Heart right ventricle (tissue), 16 donors: Measurements from ENCODE around the gene ZFPM1. TPM values are rescaled to one million over a fixed set of nuclear protein-coding genes. Genes with fewer than 3 reads are reported as not detected.
A peak's percentile ranks its signal among the peaks of the same experiment; 100 is the strongest.

Experiments used
- ATAC-seq, 8 donors: fragments of 200-7000 bp; cut with Tn5 transposase; one replicate each; pipeline ENCODE4 v1.9.1; 2020; ENCODE audit warnings: mild to moderate bottlenecking in 8 of 8, moderate library complexity in 8 of 8, moderate number of reproducible peaks in 1 of 8
- DNase-seq, 2 donors: peaks; one replicate each; pipeline ENCODE4 v3.0.0-alpha.2; 2020
- H3K27ac ChIP-seq, 10 donors: fragments of 200-600 bp; sonication (generic) in 2 of 10; one replicate each; pipeline versions ENCODE4 v1.5.0 to v1.8.0; 2020 to 2022; ENCODE audit warnings: mild to moderate bottlenecking in 3 of 10
- H3K27me3 ChIP-seq, 7 donors: fragments of 200-600 bp; one replicate each; pipeline ENCODE4 v1.8.0; 2021 to 2022; ENCODE audit warnings: mild to moderate bottlenecking in 2 of 7
- H3K36me3 ChIP-seq, 9 donors: fragments of 200-600 bp; sonication (generic) in 1 of 9; one replicate each; pipeline versions ENCODE4 v1.5.0 to v1.8.0; 2020 to 2022; ENCODE audit warnings: mild to moderate bottlenecking in 2 of 9
- H3K4me1 ChIP-seq, 9 donors: fragments of 200-600 bp; sonication (generic) in 1 of 9; one replicate each; pipeline versions ENCODE4 v1.5.0 to v1.8.0; 2020 to 2022; ENCODE audit warnings: mild to moderate bottlenecking in 4 of 9
- H3K4me3 ChIP-seq, 10 donors: fragments of 200-600 bp; sonication (generic) in 2 of 10; one replicate each; pipeline versions ENCODE4 v1.5.0 to v1.8.0; 2020 to 2022; ENCODE audit warnings: mild to moderate bottlenecking in 7 of 10, moderate library complexity in 2 of 10
- H3K9me3 ChIP-seq, 11 donors: fragments of 200-600 bp in 10 of 11; sonication (generic) in 2 of 11; one replicate each; pipeline versions ENCODE4 v1.5.0 to v1.8.0; 2013 to 2022; ENCODE audit warnings: mild to moderate bottlenecking in 2 of 11, control low read depth in 1 of 11, moderate library complexity in 1 of 11
- WGBS, 2 donors: extraction: QIAGEN DNeasy Blood & Tissue Kit; methylation state at CpG; one replicate each; pipeline ENCODE4 v1.1.7; 2013; ENCODE audit warnings: inconsistent platforms in 1 of 2; 5-methylcytosine and 5-hydroxymethylcytosine counted together
- intact Hi-C, 10 donors: fragments of 100-400 bp; cut with DNase I; formaldehyde crosslinking; loops; one replicate each; pipeline versions ENCODE4 v1.11.1 to v1.14.2; 2022
- polyA plus RNA-seq, 2 donors: library from polyadenylated mRNA; stranded (reverse); fragments of 200-250 nt; gene quantifications; one replicate each; pipeline ENCODE4 v1.2.3, GENCODE V29; 2013
- total RNA-seq, 10 donors: library from RNA; stranded (reverse); fragmentation: NEBNext Ultra II Directional in 3 of 10; extraction: Animal tissue kit (Norgen Biotek cat#: 25700) in 3 of 10; gene quantifications; one replicate each; pipeline versions ENCODE4 v1.2.1 to v1.2.4, GENCODE V29; 2021 to 2023
- TF ChIP-seq, protein P1 (sequence below), 9 donors: fragments of 200-600 bp; sonication (generic) in 2 of 9; IDR thresholded peaks; one replicate each; pipeline versions ENCODE4 v1.5.0 to v1.8.0; 2021 to 2022; ENCODE audit warnings: antibody characterized with exemption in 9 of 9, mild to moderate bottlenecking in 5 of 9, moderate library complexity in 1 of 9
- donor health status: Arrhythmogenic right ventricular cardiomyopathy.
- donor health status: ischemic (EF 13 %, LVEDD 7.1; RV severe dilation, severe dysfunction).
- donor health status: healthy with polysubstance abuse.
- donor health status: DM: no; HTN: yes; CAD: no.
- donor health status: DM: no; HTN: no; CAD: no.
- donor health status: ischemic (EF 25% LVEDD 6.9; RV normal size, moderate dysfunction).
- donor health status: ischemic (EF 25% LVEDD 5.7; RV mildly dilated, moderate dysfunction).
- donor health status: healthy.
- donor health status: DM: yes; HTN: yes; CAD: no.
- donor health status: Ischemic cardiomyopathy.
- donor health status: ischemic (EF 35%, LVEDD 5.7; RV mildly dilated, moderate dysfunction).
- donor health status: nonischemic (EF 11% LVEDD 7.7; RV severe dilation, severe dysfunction).
- donor health status: DM: yes; HTN: yes; CAD: no.
- donor health status: PGD.
- donor health status: ischemic (EF 29% LVEDD 5.4; RV normal size, mild dysfunction).
- donor health status: nonischemic (EF 23%, LVEDD 6.1; RV moderate dilation, normal function).

The ZFPM1 gene
- total and polyA plus RNA-seq, 12 donors: 2.0 to 10.4 (median 4.4) TPM

- DNase-seq (peak; percentile 68 to 84), ATAC-seq (peak in 6 of 8 donors; percentile 41 to 80 (median 50))
- H3K36me3 ChIP-seq: no peaks in the 10 kb centered on the region
- peaks cover 0 to 11% (median 9%) of the 10 kb centered on the region in 7 donors for H3K27me3 ChIP-seq
- H3K9me3 ChIP-seq: no peaks in the 10 kb centered on the region
- TF ChIP-seq, protein P1, sequence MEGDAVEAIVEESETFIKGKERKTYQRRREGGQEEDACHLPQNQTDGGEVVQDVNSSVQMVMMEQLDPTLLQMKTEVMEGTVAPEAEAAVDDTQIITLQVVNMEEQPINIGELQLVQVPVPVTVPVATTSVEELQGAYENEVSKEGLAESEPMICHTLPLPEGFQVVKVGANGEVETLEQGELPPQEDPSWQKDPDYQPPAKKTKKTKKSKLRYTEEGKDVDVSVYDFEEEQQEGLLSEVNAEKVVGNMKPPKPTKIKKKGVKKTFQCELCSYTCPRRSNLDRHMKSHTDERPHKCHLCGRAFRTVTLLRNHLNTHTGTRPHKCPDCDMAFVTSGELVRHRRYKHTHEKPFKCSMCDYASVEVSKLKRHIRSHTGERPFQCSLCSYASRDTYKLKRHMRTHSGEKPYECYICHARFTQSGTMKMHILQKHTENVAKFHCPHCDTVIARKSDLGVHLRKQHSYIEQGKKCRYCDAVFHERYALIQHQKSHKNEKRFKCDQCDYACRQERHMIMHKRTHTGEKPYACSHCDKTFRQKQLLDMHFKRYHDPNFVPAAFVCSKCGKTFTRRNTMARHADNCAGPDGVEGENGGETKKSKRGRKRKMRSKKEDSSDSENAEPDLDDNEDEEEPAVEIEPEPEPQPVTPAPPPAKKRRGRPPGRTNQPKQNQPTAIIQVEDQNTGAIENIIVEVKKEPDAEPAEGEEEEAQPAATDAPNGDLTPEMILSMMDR (IDR thresholded peaks at IDR 0.05): no peak
- H3K27ac ChIP-seq: peak overlapping the region; percentile 74 to 94 (median 88)
- WGBS, 2 donors: 0 to 3% methylated on average over 56 to 112 of the region's 114 CpGs
- intact Hi-C loops: loop anchor here in 1 of 10 donors (5.0 kb wide), 1 partner anchor 33 kb away; no protein-coding TSS in a partner anchor
- peaks cover 5 to 24% (median 10%) of the 10 kb centered on the region in 9 donors for H3K4me1 ChIP-seq
- peak overlapping the region in 9 of 10 donors; percentile 54 to 74 (median 66) for H3K4me3 ChIP-seq
Observed at GRCh38 chr16:88533932-88534637, 81.0 kb downstream of the ZFPM1 start.

DNA sequence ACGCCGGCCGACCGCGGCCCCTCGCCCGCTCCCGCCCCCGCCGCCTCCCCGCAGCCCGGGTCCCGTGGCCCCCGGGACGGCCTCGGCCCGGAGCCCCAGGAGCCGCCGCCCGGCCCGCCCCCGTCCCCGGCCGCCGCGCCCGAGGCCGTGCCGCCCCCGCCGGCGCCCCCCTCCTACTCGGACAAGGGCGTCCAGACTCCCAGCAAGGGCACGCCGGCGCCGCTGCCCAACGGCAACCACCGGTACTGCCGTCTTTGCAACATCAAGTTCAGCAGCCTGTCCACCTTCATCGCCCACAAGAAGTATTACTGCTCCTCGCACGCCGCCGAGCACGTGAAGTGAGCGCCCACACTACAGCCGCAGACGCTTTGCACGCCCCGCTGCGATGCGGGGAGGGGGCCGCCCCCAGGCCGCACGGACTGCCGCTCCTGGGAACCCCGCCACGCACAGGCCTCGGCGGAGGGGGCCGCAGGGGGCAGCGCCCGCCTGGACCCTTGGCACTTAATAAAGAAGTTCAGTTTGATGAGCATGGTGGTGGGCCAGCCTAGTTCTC is 81.6 kb downstream of the ZFPM1 start:
- Histone ChIP-seq H3K36me3 (no peaks in the 10 kb centered on the region), H3K9me3 (no peaks in the 10 kb centered on the region), H3K4me1 (peaks cover 5 to 24% (median 10%) of the 10 kb centered on the region in 9 donors), H3K27ac (peak overlapping the region; percentile 43 to 94 (median 82)), H3K27me3 (peaks cover 0 to 18% (median 16%) of the 10 kb centered on the region in 7 donors), H3K4me3 (peak overlapping the region in 9 of 10 donors; percentile 54 to 74 (median 66))
- TF ChIP-seq, protein P1 (IDR thresholded peaks at IDR 0.05): peak in 1 of 9 donors; percentile 11
- peak in 5 of 8 donors; percentile 6 to 23 (median 8) for ATAC-seq
- intact Hi-C loops: loop anchor here in 1 of 10 donors (5.0 kb wide), 1 partner anchor 33 kb away; no protein-coding TSS in a partner anchor
- 15 to 18% methylated on average over 38 to 65 of the region's 65 CpGs for WGBS, 2 donors
- DNase-seq: peak in 1 of 2 donors; percentile 49

- Histone ChIP-seq H3K36me3 (no peaks in the 10 kb centered on the region), H3K27ac (peak overlapping the region in 9 of 10 donors; percentile 15 to 75 (median 64)), H3K9me3 (no peaks in the 10 kb centered on the region), H3K4me1 (peaks cover 5 to 24% (median 10%) of the 10 kb centered on the region in 9 donors), H3K27me3 (peaks cover 0 to 24% (median 22%) of the 10 kb centered on the region in 7 donors), H3K4me3 (peak overlapping the region in 9 of 10 donors; percentile 38 to 74 (median 57))
- WGBS, 2 donors: 82 to 84% methylated on average over 21 to 22 of the region's 22 CpGs
- intact Hi-C loops: no loop called here
- no peak for DNase-seq
- TF ChIP-seq, protein P1 (IDR thresholded peaks at IDR 0.05): no peak
- peak in 6 of 8 donors; percentile 3 to 31 (median 14) for ATAC-seq
Observed at GRCh38 chr16:88535191-88535856, 82.2 kb downstream of the ZFPM1 start.

GRCh38 chr16:88535857-88536222 is 82.8 kb downstream of the ZFPM1 start:
- peaks cover 5 to 24% (median 10%) of the 10 kb centered on the region in 9 donors for H3K4me1 ChIP-seq
- TF ChIP-seq, protein P1 (IDR thresholded peaks at IDR 0.05): no peak
- H3K27ac ChIP-seq: no peak overlapping the region
- WGBS, 2 donors: 90% methylated on average over 9 of the region's 9 CpGs
- H3K36me3 ChIP-seq: no peaks in the 10 kb centered on the region
- intact Hi-C loops: no loop called here
- no peaks in the 10 kb centered on the region for H3K9me3 ChIP-seq
- DNase-seq (no peak), ATAC-seq (no peak)
- H3K4me3 ChIP-seq: no peak overlapping the region
- peaks cover 0 to 29% (median 27%) of the 10 kb centered on the region in 7 donors for H3K27me3 ChIP-seq
